Common myeloid progenitor, CD34-positive (primary cell): ENCODE measurements around the gene PRTG.

ENCODE experiments used
- CTCF ChIA-PET: fragments of 350-600 bp; sonication (Branson Sonifier 250); formaldehyde crosslinking; loops from one replicate; lab custom pipeline; 2021; ENCODE audit warnings: antibody characterized with exemption; lab: Charles Lee
- POLR2A ChIA-PET: fragments of 350-600 bp; sonication (Branson Sonifier 250); formaldehyde crosslinking; loops from one replicate; lab custom pipeline; 2021; ENCODE audit warnings: antibody characterized with exemption; lab: Charles Lee
- DNase-seq, 3 donors: peaks; one replicate each; pipeline versions ENCODE4 v3.0.0 to v3.0.0-alpha.2; 2013
- H3K27ac ChIP-seq, 2 experiments: 1 replicate in 1 of 2; 2 replicates in 1 of 2; pipeline ENCODE4 v1.7.0; 2013; ENCODE audit warnings: inconsistent platforms in 2 of 2, low read length in 2 of 2, mild to moderate bottlenecking in 2 of 2, low read depth in 1 of 2, moderate library complexity in 1 of 2; ENCODE audit not compliant: severe bottlenecking in 2 of 2, insufficient read depth in 1 of 2, poor library complexity in 1 of 2
- H3K27me3 ChIP-seq, 5 experiments: replicated peaks in 2 of 5; 1 replicate in 3 of 5; 2 replicates in 2 of 5; pipeline versions ENCODE4 v1.6.1 to v1.7.0; 2013; ENCODE audit warnings: low read length in 4 of 5, mild to moderate bottlenecking in 2 of 5, moderate library complexity in 2 of 5, inconsistent platforms in 1 of 5; ENCODE audit not compliant: insufficient read depth in 5 of 5, control insufficient read depth in 4 of 5
- H3K36me3 ChIP-seq, 4 experiments: 1 replicate in 2 of 4; 2 replicates in 2 of 4; pipeline versions ENCODE4 v1.6.1 to v1.7.0; 2013; ENCODE audit warnings: low read length in 3 of 4, control low read depth in 1 of 4, mild to moderate bottlenecking in 1 of 4; ENCODE audit not compliant: control insufficient read depth in 4 of 4, insufficient read depth in 4 of 4
- H3K4me1 ChIP-seq, 4 experiments: 1 replicate in 3 of 4; 2 replicates in 1 of 4; pipeline versions ENCODE4 v1.6.1 to v1.7.1; 2013; ENCODE audit warnings: low read length in 3 of 4, mild to moderate bottlenecking in 3 of 4, control low read depth in 1 of 4, inconsistent platforms in 1 of 4, moderate library complexity in 1 of 4; ENCODE audit not compliant: control insufficient read depth in 4 of 4, insufficient read depth in 4 of 4; ENCODE audit errors: control extremely low read depth in 1 of 4
- H3K4me3 ChIP-seq, 7 experiments: 1 replicate in 4 of 7; 2 replicates in 3 of 7; pipeline versions ENCODE4 v1.5.1 to v1.7.0; 2013; ENCODE audit warnings: mild to moderate bottlenecking in 7 of 7, low read length in 6 of 7, moderate library complexity in 6 of 7, inconsistent platforms in 2 of 7, low read depth in 2 of 7, control low read depth in 1 of 7; ENCODE audit not compliant: insufficient read depth in 4 of 7, control insufficient read depth in 1 of 7; ENCODE audit errors: extremely low read depth in 1 of 7
- H3K9me3 ChIP-seq, 5 experiments: 1 replicate in 4 of 5; 2 replicates in 1 of 5; pipeline versions ENCODE4 v1.6.1 to v1.7.1; 2013; ENCODE audit warnings: low read length in 4 of 5, mild to moderate bottlenecking in 2 of 5, inconsistent platforms in 1 of 5, low read depth in 1 of 5, moderate library complexity in 1 of 5; ENCODE audit not compliant: control insufficient read depth in 4 of 5, insufficient read depth in 2 of 5; ENCODE audit errors: control extremely low read depth in 1 of 5
- WGBS: methylation state at CpG from one replicate; pipeline ENCODE4 v1.1.5; 2013; ENCODE audit not compliant: insufficient coverage; 5-methylcytosine and 5-hydroxymethylcytosine counted together

PRTG gene

DNA sequence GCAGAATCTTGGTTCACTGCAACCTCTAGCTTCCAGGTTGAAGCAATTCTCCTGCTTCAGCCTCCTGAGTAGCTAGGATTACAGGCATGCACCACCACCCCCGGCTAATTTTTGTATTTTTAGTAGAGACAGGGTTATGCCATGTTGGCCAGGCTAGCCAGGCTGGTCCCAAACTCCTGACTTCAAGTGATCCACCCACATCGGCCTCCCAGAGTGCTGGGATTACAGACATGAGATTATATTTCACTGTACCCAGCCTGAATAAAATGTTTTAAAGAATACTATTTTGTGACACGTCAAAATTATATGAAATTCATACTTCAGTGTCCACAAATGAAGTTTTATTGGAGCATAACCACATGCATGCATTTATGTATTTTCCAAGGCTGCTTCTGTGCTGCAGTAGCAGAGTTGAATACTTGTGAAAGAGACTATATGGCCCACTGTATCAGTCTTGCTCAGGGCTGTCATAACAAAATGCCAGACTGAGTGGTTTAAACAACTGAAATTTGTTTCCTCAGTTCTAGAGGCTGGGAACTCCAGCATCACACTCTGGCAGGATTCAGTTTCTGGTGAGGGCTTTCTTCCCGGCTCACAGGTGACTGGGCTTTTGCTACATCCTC lies 77.2 kb downstream of the PRTG start:
- ChIA-PET CTCF (no interaction called here), POLR2A (no interaction called here)
- Histone ChIP-seq H3K27me3 (no peaks in the 10 kb centered on the region), H3K36me3 (no peaks in the 10 kb centered on the region), H3K27ac (no peak overlapping the region), H3K4me3 (no peak overlapping the region), H3K9me3 (no peaks in the 10 kb centered on the region), H3K4me1 (no peaks in the 10 kb centered on the region)
- WGBS = 100% methylated on average over 2 of the region's 4 CpGs
- DNase-seq = no peak

DNA sequence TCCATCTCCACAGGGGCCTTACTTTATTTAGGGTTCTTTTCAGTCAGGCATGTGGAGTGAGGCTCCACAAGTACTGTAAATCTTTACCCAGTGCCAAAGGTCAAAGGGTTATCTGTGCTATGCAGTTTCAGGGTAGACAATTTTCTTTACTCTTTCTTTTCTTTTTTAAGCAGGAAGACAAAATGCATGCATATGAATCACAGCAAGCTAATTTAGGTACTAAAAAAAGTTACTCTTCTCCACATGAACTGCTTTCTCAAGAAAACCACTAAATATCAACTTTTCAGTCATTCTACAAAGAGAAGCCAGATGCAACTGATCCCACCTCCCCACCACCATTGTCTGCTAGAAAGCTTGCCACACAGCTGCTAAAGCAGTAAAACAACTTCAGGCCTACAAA lies 81.5 kb downstream of the PRTG start:
- CTCF ChIA-PET = interaction anchor here (0.6 kb wide), 1 partner anchor 14 kb away, joined by 3 read pairs; no protein-coding TSS in a partner anchor
- DNase-seq = no peak
- POLR2A ChIA-PET = no interaction called here

GRCh38 chr15:55660153-55660552 lies 82.8 kb downstream of the PRTG start:
- ChIA-PET POLR2A (no interaction called here), CTCF (interaction anchor here (1.0 to 1.4 kb wide), 2 partner anchors 10 to 11 kb away, joined by 3 to 10 read pairs; no protein-coding TSS in a partner anchor)
- no peaks in the 10 kb centered on the region for H3K27me3 ChIP-seq
- no peaks in the 10 kb centered on the region for H3K9me3 ChIP-seq
- DNase-seq = no peak
- H3K4me3 ChIP-seq = no peak overlapping the region
- WGBS = 100% methylated on average over 2 of the region's 5 CpGs
- no peaks in the 10 kb centered on the region for H3K36me3 ChIP-seq
- H3K27ac ChIP-seq = no peak overlapping the region
- H3K4me1 ChIP-seq = no peaks in the 10 kb centered on the region

More for the DNA sequence above, 81.5 kb downstream of the PRTG start:
- Histone ChIP-seq H3K4me3 (no peak overlapping the region), H3K27me3 (no peaks in the 10 kb centered on the region), H3K36me3 (no peaks in the 10 kb centered on the region), H3K4me1 (no peaks in the 10 kb centered on the region), H3K27ac (no peak overlapping the region), H3K9me3 (no peaks in the 10 kb centered on the region)

GRCh38 chr15:55659481-55659880 lies 83.5 kb downstream of the PRTG start:
- WGBS = 96% methylated on average over 7 of the region's 11 CpGs
- ChIA-PET CTCF (interaction anchor here (1.4 kb wide), 1 partner anchor 10 kb away, joined by 10 read pairs; no protein-coding TSS in a partner anchor), POLR2A (no interaction called here)
- Histone ChIP-seq H3K27me3 (no peaks in the 10 kb centered on the region), H3K27ac (no peak overlapping the region), H3K36me3 (no peaks in the 10 kb centered on the region), H3K4me1 (no peaks in the 10 kb centered on the region), H3K9me3 (no peaks in the 10 kb centered on the region), H3K4me3 (no peak overlapping the region)
- no peak for DNase-seq

GRCh38 chr15:55658886-55659285 lies 84.1 kb downstream of the PRTG start:
- Histone ChIP-seq H3K4me1 (no peaks in the 10 kb centered on the region), H3K27ac (no peak overlapping the region), H3K27me3 (no peaks in the 10 kb centered on the region), H3K36me3 (no peaks in the 10 kb centered on the region), H3K4me3 (no peak overlapping the region), H3K9me3 (no peaks in the 10 kb centered on the region)
- 100% methylated on average over 1 of the region's 1 CpG for WGBS
- ChIA-PET CTCF (interaction anchor here (1.4 kb wide), 1 partner anchor 10 kb away, joined by 10 read pairs; no protein-coding TSS in a partner anchor), POLR2A (no interaction called here)
- no peak for DNase-seq

DNA sequence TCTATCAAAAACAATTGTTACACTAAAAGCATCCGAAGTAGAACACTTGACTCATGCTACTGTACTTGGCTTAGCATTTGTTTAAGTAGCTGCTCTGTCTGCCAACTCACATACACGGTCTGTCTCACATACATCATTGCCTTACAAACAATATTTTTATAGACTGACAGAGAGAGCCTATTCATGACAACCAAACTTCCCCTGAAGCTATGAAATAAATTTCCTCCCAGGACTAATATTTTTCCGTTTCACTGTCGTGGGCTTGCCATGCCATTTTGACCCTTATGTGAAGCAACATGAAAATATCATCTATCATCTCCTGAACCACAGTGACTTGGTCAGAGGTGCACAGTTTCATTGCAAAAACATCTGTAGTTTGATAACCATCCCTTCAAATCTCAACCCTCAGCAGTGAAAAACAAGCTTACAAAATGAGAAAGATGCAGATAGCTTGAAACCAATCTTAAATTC lies 88.4 kb downstream of the PRTG start:
- no peaks in the 10 kb centered on the region for H3K9me3 ChIP-seq
- CTCF ChIA-PET = interaction anchor here (1.0 kb wide), 1 partner anchor 10 kb away, joined by 4 read pairs; no protein-coding TSS in a partner anchor
- H3K27me3 ChIP-seq = no peaks in the 10 kb centered on the region
- POLR2A ChIA-PET = no interaction called here
- no peak overlapping the region for H3K4me3 ChIP-seq
- no peak for DNase-seq
- no peaks in the 10 kb centered on the region for H3K36me3 ChIP-seq
- 66% methylated on average over 4 of the region's 4 CpGs for whole genome bisulfite sequencing
- no peak overlapping the region for H3K27ac ChIP-seq
- no peaks in the 10 kb centered on the region for H3K4me1 ChIP-seq

DNA sequence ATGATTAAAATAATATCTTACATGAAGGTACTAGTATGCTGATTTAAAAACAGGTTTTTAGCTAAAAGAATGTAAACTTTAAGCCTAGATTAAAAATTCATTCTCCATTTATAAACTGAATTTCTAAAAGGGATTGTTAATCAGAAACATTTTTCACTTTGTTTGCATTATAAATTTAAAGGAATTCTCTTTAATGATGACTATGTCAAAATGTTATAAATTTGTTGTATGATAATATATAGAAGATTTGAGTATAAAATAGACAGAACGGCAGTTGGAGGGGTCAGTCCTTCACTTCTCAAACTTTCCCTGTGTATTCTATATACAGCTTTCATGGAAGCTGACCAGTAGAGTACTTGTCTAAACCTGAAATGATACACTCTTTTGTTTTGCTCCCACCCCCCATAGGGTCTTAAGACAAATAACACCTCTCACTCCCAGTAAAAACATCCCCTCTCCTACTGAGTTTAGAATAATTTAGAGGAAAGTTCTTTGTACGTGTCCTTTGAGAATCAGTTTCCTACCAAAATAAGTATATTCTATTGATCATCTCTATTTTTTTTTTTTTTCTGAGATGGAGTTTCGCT lies 90.0 kb downstream of the PRTG start:
- POLR2A ChIA-PET = no interaction called here

More for the DNA sequence above, 90.0 kb downstream of the PRTG start:
- H3K27ac ChIP-seq = no peak overlapping the region
- DNase-seq = no peak
- H3K27me3 ChIP-seq = no peaks in the 10 kb centered on the region
- no peaks in the 10 kb centered on the region for H3K9me3 ChIP-seq
- no CpG with 5 or more reads among the region's 3 CpGs for WGBS
- CTCF ChIA-PET = interaction anchor here (0.9 to 1.1 kb wide), 2 partner anchors 18 to 190 kb away, joined by 3 read pairs; no protein-coding TSS in a partner anchor
- no peak overlapping the region for H3K4me3 ChIP-seq
- H3K36me3 ChIP-seq = no peaks in the 10 kb centered on the region
- no peaks in the 10 kb centered on the region for H3K4me1 ChIP-seq
